ENCODE results near the gene METTL9.

DNA sequence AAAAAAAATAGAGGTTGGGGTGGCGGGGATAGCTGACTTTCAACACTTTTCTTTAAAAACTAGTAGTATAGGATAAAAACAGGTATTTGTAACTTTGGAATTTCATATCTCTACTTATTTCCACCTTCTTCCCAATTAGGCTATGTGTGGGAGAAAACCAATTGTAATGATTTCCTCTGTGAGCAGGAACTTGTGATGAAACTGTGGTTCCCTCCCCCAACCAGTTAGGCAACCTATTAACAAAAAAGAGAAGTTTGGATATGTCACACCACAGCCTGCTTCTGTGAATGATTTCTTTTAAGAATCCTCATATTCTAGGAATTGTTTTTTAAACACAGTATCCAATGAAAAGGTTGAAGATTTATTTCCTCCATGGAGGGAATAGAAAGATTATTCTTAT lies 51.1 kb downstream of the METTL9 start:
- no peak for TF ChIP-seq CHD1 (IDR thresholded peaks at IDR 0.05; ENCODE audit: low read depth, low read length)
- TF ChIP-seq, protein P1, sequence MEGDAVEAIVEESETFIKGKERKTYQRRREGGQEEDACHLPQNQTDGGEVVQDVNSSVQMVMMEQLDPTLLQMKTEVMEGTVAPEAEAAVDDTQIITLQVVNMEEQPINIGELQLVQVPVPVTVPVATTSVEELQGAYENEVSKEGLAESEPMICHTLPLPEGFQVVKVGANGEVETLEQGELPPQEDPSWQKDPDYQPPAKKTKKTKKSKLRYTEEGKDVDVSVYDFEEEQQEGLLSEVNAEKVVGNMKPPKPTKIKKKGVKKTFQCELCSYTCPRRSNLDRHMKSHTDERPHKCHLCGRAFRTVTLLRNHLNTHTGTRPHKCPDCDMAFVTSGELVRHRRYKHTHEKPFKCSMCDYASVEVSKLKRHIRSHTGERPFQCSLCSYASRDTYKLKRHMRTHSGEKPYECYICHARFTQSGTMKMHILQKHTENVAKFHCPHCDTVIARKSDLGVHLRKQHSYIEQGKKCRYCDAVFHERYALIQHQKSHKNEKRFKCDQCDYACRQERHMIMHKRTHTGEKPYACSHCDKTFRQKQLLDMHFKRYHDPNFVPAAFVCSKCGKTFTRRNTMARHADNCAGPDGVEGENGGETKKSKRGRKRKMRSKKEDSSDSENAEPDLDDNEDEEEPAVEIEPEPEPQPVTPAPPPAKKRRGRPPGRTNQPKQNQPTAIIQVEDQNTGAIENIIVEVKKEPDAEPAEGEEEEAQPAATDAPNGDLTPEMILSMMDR (conservative IDR thresholded peaks at IDR 0.05; ENCODE audit: low read depth, low read length), result no peak
- no peak for TF ChIP-seq MAZ (IDR thresholded peaks at IDR 0.05; ENCODE audit: borderline replicate concordance, low read depth, low read length)
- no peak for TF ChIP-seq RAD21 (IDR thresholded peaks at IDR 0.05; ENCODE audit: low read length)
- TF ChIP-seq POLR2A (IDR thresholded peaks at IDR 0.05; ENCODE audit: low read depth, low read length), result no peak
- no peak for TF ChIP-seq SMC3 (IDR thresholded peaks at IDR 0.05; ENCODE audit: low read depth, low read length)
- no peak for TF ChIP-seq MAFK (IDR thresholded peaks at IDR 0.05; ENCODE audit: low read depth, low read length)
- TF ChIP-seq, protein P2, sequence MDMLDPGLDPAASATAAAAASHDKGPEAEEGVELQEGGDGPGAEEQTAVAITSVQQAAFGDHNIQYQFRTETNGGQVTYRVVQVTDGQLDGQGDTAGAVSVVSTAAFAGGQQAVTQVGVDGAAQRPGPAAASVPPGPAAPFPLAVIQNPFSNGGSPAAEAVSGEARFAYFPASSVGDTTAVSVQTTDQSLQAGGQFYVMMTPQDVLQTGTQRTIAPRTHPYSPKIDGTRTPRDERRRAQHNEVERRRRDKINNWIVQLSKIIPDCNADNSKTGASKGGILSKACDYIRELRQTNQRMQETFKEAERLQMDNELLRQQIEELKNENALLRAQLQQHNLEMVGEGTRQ (IDR thresholded peaks at IDR 0.05; ENCODE audit: low read depth, low read length), result no peak
- no peak for TF ChIP-seq MXI1 (IDR thresholded peaks at IDR 0.05; ENCODE audit: borderline replicate concordance, low read depth, low read length)
- no peak for TF ChIP-seq CEBPB (IDR thresholded peaks at IDR 0.05; ENCODE audit: low read depth, low read length)
- TF ChIP-seq NFE2L2 (IDR thresholded peaks at IDR 0.05; ENCODE audit: low read depth, low read length), result no peak
- TF ChIP-seq, protein P3, sequence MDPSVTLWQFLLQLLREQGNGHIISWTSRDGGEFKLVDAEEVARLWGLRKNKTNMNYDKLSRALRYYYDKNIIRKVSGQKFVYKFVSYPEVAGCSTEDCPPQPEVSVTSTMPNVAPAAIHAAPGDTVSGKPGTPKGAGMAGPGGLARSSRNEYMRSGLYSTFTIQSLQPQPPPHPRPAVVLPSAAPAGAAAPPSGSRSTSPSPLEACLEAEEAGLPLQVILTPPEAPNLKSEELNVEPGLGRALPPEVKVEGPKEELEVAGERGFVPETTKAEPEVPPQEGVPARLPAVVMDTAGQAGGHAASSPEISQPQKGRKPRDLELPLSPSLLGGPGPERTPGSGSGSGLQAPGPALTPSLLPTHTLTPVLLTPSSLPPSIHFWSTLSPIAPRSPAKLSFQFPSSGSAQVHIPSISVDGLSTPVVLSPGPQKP (IDR thresholded peaks at IDR 0.05; ENCODE audit: borderline replicate concordance, low read depth, low read length), result no peak
- no peak for TF ChIP-seq BHLHE40 (IDR thresholded peaks at IDR 0.05; ENCODE audit: low read depth, low read length)
